H1 (cell line): ENCODE data around the gene MFAP1. TPM values are rescaled to one million over a fixed set of nuclear protein-coding genes. Genes with fewer than 3 reads are reported as not detected.

ENCODE experiments used
- CTCF ChIA-PET: fragments of 300-600 bp; sonication (Branson Sonifier 250); formaldehyde crosslinking; loops from one replicate; lab custom pipeline; 2021; ENCODE audit not compliant: partially characterized antibody; lab: Charles Lee
- POLR2A ChIA-PET: fragments of 300-600 bp; sonication (Branson Sonifier 250); formaldehyde crosslinking; loops from one replicate; lab custom pipeline; 2021; ENCODE audit warnings: inconsistent platforms; ENCODE audit not compliant: partially characterized antibody; lab: Charles Lee
- DNase-seq, 2 experiments: peaks; one replicate each; pipeline versions ENCODE4 v3.0.0 to v3.0.0-alpha.2; 2010 to 2022; ENCODE audit warnings: low spot score in 2 of 2, low read depth in 1 of 2, mixed read lengths in 1 of 2
- FAIRE-seq: peaks from 2 replicates; lab custom pipeline; 2011; peaks lifted over from hg19 to GRCh38; lab: Jason Lieb, UNC
- H2AFZ ChIP-seq: 2 replicates; pipeline ENCODE4 v1.8.1; 2012; ENCODE audit warnings: low read length, inconsistent platforms
- H2AK5ac ChIP-seq: 2 replicates; pipeline ENCODE4 v1.6.1; 2013; ENCODE audit warnings: low read depth, low read length
- H2BK120ac ChIP-seq: replicated peaks from 2 replicates; pipeline ENCODE3; 2013; ENCODE audit warnings: low read depth, low read length, inconsistent platforms
- H2BK12ac ChIP-seq: 2 replicates; pipeline ENCODE4 v1.6.1; 2013; ENCODE audit warnings: low read depth, low read length
- H2BK15ac ChIP-seq: 2 replicates; pipeline ENCODE4 v1.6.1; 2013; ENCODE audit warnings: low read length
- H2BK20ac ChIP-seq: 2 replicates; pipeline ENCODE4 v1.6.1; 2013; ENCODE audit warnings: low read length
- H2BK5ac ChIP-seq: 2 replicates; pipeline ENCODE4 v1.6.1; 2013; ENCODE audit warnings: low read depth, low read length
- H3K14ac ChIP-seq: 2 replicates; pipeline ENCODE4 v1.6.1; 2013; ENCODE audit warnings: inconsistent platforms; ENCODE audit not compliant: insufficient read length
- H3K18ac ChIP-seq: 2 replicates; pipeline ENCODE4 v1.6.1; 2013; ENCODE audit warnings: low read length; ENCODE audit errors: extremely low read depth
- H3K23ac ChIP-seq: 2 replicates; pipeline ENCODE4 v1.6.1; 2013; ENCODE audit warnings: inconsistent platforms; ENCODE audit not compliant: insufficient read length
- H3K23me2 ChIP-seq: 2 replicates; pipeline ENCODE4 v1.6.1; 2013; ENCODE audit warnings: low read depth, low read length
- H3K27ac ChIP-seq: 2 replicates; pipeline ENCODE4 v1.6.1; 2011; ENCODE audit warnings: low read depth, low read length, inconsistent platforms
- H3K27me3 ChIP-seq, 4 experiments: replicated peaks in 1 of 4; 1 replicate in 1 of 4; 2 replicates in 3 of 4; pipeline versions ENCODE4 v1.6.1 to v1.8.1; 2011 to 2013; ENCODE audit warnings: low read length in 3 of 4, mild to moderate bottlenecking in 3 of 4, inconsistent platforms in 2 of 4, mixed read lengths in 2 of 4, moderate library complexity in 1 of 4; ENCODE audit not compliant: control insufficient read depth in 3 of 4, insufficient read depth in 3 of 4; ENCODE audit errors: extremely low read depth in 1 of 4
- H3K36me3 ChIP-seq, 4 experiments: 2 replicates each; pipeline versions ENCODE4 v1.6.1 to v1.8.1; 2011 to 2013; ENCODE audit warnings: mild to moderate bottlenecking in 4 of 4, low read length in 3 of 4, moderate library complexity in 2 of 4, control low read depth in 1 of 4, inconsistent platforms in 1 of 4; ENCODE audit not compliant: insufficient read depth in 4 of 4, control insufficient read depth in 2 of 4
- H3K4ac ChIP-seq: replicated peaks from 2 replicates; pipeline ENCODE3; 2013; ENCODE audit warnings: low read length, low read depth, mixed read lengths, inconsistent platforms; ENCODE audit not compliant: insufficient read length
- H3K4me1 ChIP-seq, 4 experiments: replicated peaks in 1 of 4; 1 replicate in 1 of 4; 2 replicates in 3 of 4; pipeline versions ENCODE4 v1.6.1 to v1.8.1; 2011 to 2013; ENCODE audit warnings: low read length in 3 of 4, inconsistent platforms in 2 of 4, mixed read lengths in 1 of 4; ENCODE audit not compliant: insufficient read depth in 4 of 4, control insufficient read depth in 3 of 4
- H3K4me2 ChIP-seq, 2 experiments: 2 replicates each; pipeline versions ENCODE4 v1.6.1 to v1.8.1; 2011 to 2013; ENCODE audit warnings: low read depth in 2 of 2, low read length in 2 of 2, control low read depth in 1 of 2, inconsistent platforms in 1 of 2, mild to moderate bottlenecking in 1 of 2; ENCODE audit not compliant: insufficient read depth in 1 of 2
- H3K4me3 ChIP-seq, 4 experiments: fragments of 200-600, 300-600 bp in 1 of 4; sonication (generic), shearing (Covaris generic), sonication (Bioruptor Twin) in 1 of 4; 2 replicates each; pipeline versions ENCODE4 v1.5.1 to v1.8.1; 2011 to 2016; ENCODE audit warnings: low read length in 4 of 4, low read depth in 3 of 4, control low read depth in 2 of 4, inconsistent platforms in 2 of 4, mild to moderate bottlenecking in 2 of 4, mixed read lengths in 1 of 4, moderate library complexity in 1 of 4; ENCODE audit not compliant: insufficient read depth in 2 of 4; ENCODE audit errors: extremely low read depth in 1 of 4
- H3K56ac ChIP-seq: replicated peaks from 2 replicates; pipeline ENCODE3; 2013; ENCODE audit warnings: low read depth, mild to moderate bottlenecking, mixed read lengths, low read length, inconsistent platforms; ENCODE audit not compliant: insufficient read length
- H3K79me1 ChIP-seq: 2 replicates; pipeline ENCODE4 v1.6.1; 2013; ENCODE audit warnings: low read depth, low read length, control low read depth
- H3K79me2 ChIP-seq, 2 experiments: 2 replicates each; pipeline versions ENCODE4 v1.6.1 to v1.8.1; 2012 to 2013; ENCODE audit warnings: low read length in 2 of 2, mild to moderate bottlenecking in 2 of 2, inconsistent platforms in 1 of 2; ENCODE audit not compliant: insufficient read depth in 2 of 2, control insufficient read depth in 1 of 2
- H3K9ac ChIP-seq, 4 experiments: replicated peaks in 1 of 4; 1 replicate in 1 of 4; 2 replicates in 3 of 4; pipeline versions ENCODE4 v1.6.1 to v1.8.1; 2011 to 2013; ENCODE audit warnings: low read depth in 3 of 4, low read length in 3 of 4, control low read depth in 2 of 4, mild to moderate bottlenecking in 2 of 4, moderate library complexity in 2 of 4, inconsistent platforms in 1 of 4; ENCODE audit errors: extremely low read depth in 1 of 4
- H3K9me3 ChIP-seq, 2 experiments: 2 replicates each; pipeline versions ENCODE4 v1.6.1 to v1.8.1; 2012 to 2013; ENCODE audit warnings: mild to moderate bottlenecking in 2 of 2, moderate library complexity in 2 of 2, control low read depth in 1 of 2, inconsistent platforms in 1 of 2, low read depth in 1 of 2, low read length in 1 of 2, mixed read lengths in 1 of 2; ENCODE audit not compliant: insufficient read depth in 2 of 2
- H4K20me1 ChIP-seq, 2 experiments: replicated peaks in 1 of 2; 2 replicates each; pipeline versions ENCODE3 to v1.8.1; 2011 to 2013; ENCODE audit warnings: inconsistent platforms in 2 of 2, low read length in 2 of 2, mild to moderate bottlenecking in 1 of 2; ENCODE audit not compliant: insufficient read depth in 2 of 2, control insufficient read depth in 1 of 2
- H4K5ac ChIP-seq: 2 replicates; pipeline ENCODE4 v1.6.1; 2013; ENCODE audit warnings: low read length, low read depth, mixed read lengths, inconsistent platforms; ENCODE audit not compliant: insufficient read length
- H4K8ac ChIP-seq: 2 replicates; pipeline ENCODE4 v1.8.0; 2013; ENCODE audit warnings: mild to moderate bottlenecking, moderate library complexity, low read length, inconsistent platforms; ENCODE audit not compliant: insufficient read depth; ENCODE audit errors: extremely low read depth
- H4K91ac ChIP-seq: replicated peaks from 2 replicates; pipeline ENCODE3; 2013; ENCODE audit warnings: low read length, mixed read lengths, inconsistent platforms; ENCODE audit not compliant: insufficient read length
- CEBPB ChIP-seq: IDR thresholded peaks from 2 replicates; pipeline ENCODE4 v1.6.1; 2012; ENCODE audit warnings: low read depth, low read length
- CHD1 ChIP-seq: IDR thresholded peaks from 2 replicates; pipeline ENCODE4 v1.6.1; 2012; ENCODE audit warnings: low read depth, low read length, improper control_type of control experiment
- WGBS, 2 experiments: shearing (Covaris generic) in 1 of 2; methylation state at CpG; one replicate each; pipeline versions ENCODE4 v1.1.6 to v1.1.7; 2013 to 2015; ENCODE audit warnings: low lambda C conversion rate in 2 of 2, mixed read lengths in 2 of 2, inconsistent platforms in 1 of 2, low coverage in 1 of 2, missing lambda C conversion rate in 1 of 2; ENCODE audit not compliant: insufficient replicate concordance in 2 of 2, insufficient coverage in 1 of 2, insufficient read length in 1 of 2; ENCODE audit errors: extremely low coverage in 1 of 2, missing lambda C conversion rate in 1 of 2; 5-methylcytosine and 5-hydroxymethylcytosine counted together
- polyA plus RNA-seq, 7 experiments: library from polyadenylated mRNA; depleted of rRNA in 3 of 7; stranded (reverse) in 5 of 7; unstranded in 2 of 7; fragments of >200 nt in 5 of 7; fragments of 200-250 nt in 2 of 7; gene quantifications; 1 replicate in 5 of 7; 2 replicates in 1 of 7; 4 replicates in 1 of 7; pipeline versions ENCODE4 v1.2.1 to v1.2.3, GENCODE V29; 2011 to 2013; ENCODE audit warnings: missing spikeins in 2 of 7, mixed read lengths in 2 of 7
- total RNA-seq: library from RNA; stranded (reverse); fragmentation: NEBNext Ultra II Directional; extraction: Animal tissue kit (Norgen Biotek cat#: 25700); gene quantifications from 2 replicates; pipeline ENCODE4 v1.2.1, GENCODE V29; 2021

Gene MFAP1
- total and polyA plus RNA-seq, 2 of the 8 experiments (the other 6 are each of a cell fraction or from before 2014, with no cell fraction given), result 23.6 to 36.7 TPM

DNA sequence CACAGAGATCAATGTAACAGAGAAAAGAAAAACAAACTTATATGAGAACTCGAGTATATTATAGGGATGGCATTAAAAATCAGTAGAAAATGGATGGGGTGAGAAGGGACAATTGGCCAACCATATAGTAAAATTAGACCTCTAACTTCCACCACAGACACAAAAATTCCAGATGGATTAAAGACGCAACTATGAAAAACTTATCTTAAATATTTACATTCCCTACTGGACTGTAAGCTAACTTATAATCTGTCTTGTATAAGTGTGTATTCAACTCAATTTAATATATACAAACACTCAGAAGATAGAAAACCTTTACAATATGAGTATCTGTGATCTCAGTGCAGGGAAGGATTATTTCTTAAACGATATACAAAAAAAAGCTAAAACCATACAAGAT is 3.0 kb downstream of the MFAP1 start:
- Histone ChIP-seq H3K9ac (no peak overlapping the region), H3K56ac (no peak overlapping the region), H2BK12ac (no peak overlapping the region), H2BK120ac (no peak overlapping the region), H4K5ac (no peak overlapping the region), H3K18ac (no peak overlapping the region), H4K20me1 (no peaks in the 10 kb centered on the region), H3K4ac (no peak overlapping the region), H2BK15ac (no peak overlapping the region), H3K23ac (no peak overlapping the region), H3K23me2 (no peaks in the 10 kb centered on the region), H3K79me2 (peaks cover 3 to 41% of the 10 kb centered on the region in 2 experiments), H3K27me3 (peaks cover 0 to 16% (median 4%) of the 10 kb centered on the region in 4 experiments; a peak in 4 of 7 replicates), H2BK20ac (no peak overlapping the region), H3K4me2 (no peak overlapping the region), H3K4me1 (peaks cover 0 to 4% (median 0%) of the 10 kb centered on the region in 4 experiments; a peak in 2 of 7 replicates), H3K14ac (no peak overlapping the region), H2AK5ac (no peak overlapping the region), H3K36me3 (peaks cover 0 to 12% (median 10%) of the 10 kb centered on the region in 4 experiments; a peak in 3 of 8 replicates), H3K4me3 (no peak overlapping the region), H2AFZ (no peak overlapping the region), H3K27ac (no peak overlapping the region), H3K9me3 (peaks cover 0 to 3% of the 10 kb centered on the region in 2 experiments; a peak in 2 of 4 replicates), H4K8ac (no peak overlapping the region), H2BK5ac (no peak overlapping the region), H3K79me1 (no peaks in the 10 kb centered on the region; the same call in none of the 2 replicates), H4K91ac (no peak overlapping the region)
- ChIA-PET CTCF (interaction anchor here (1.5 kb wide), 1 partner anchor 60 kb away, joined by 3 read pairs; no protein-coding TSS in a partner anchor), POLR2A (interaction anchor here (1.1 kb wide), 1 partner anchor 10 kb away, joined by 4 read pairs; no protein-coding TSS in a partner anchor)
- FAIRE-seq, result no peak
- 94% methylated on average over 3 of the region's 3 CpGs; no CpG with 5 or more reads in 1 of the 2 experiments for WGBS, 2 experiments
- no peak for DNase-seq
- TF ChIP-seq CEBPB (no peak), CHD1 (no peak)
